ENCODE measurements around the gene PPAT. TPM values are rescaled to one million over a fixed set of nuclear protein-coding genes. Genes with fewer than 3 reads are reported as not detected.

The PPAT gene
- total RNA-seq, 2 donors from 2014 or later: 31.2 to 52.9 TPM

- Mint-ChIP-seq H3K27me3 (no peaks in the 10 kb centered on the region), H3K4me1 (ENCODE audit: low read depth in 2 of 2) (peaks cover 7 to 8% of the 10 kb centered on the region in 2 donors), H3K27ac (no peak overlapping the region), H3K4me3 (no peak overlapping the region), H3K36me3 (no peaks in the 10 kb centered on the region), H3K9me3 (no peaks in the 10 kb centered on the region)
- ATAC-seq: no peak
- no peak for DNase-seq (ENCODE audit: low spot score)
Observed at GRCh38 chr4:56424697-56425514, 10.5 kb downstream of the PPAT start.

GRCh38 chr4:56424176-56424575 is 11.2 kb downstream of the PPAT start:
- H3K27ac Mint-ChIP-seq: no peak overlapping the region
- DNase-seq (ENCODE audit: low spot score): no peak
- H3K4me1 Mint-ChIP-seq (ENCODE audit: low read depth in 2 of 2): peaks cover 7 to 8% of the 10 kb centered on the region in 2 donors
- no peaks in the 10 kb centered on the region for H3K27me3 Mint-ChIP-seq
- no peak for ATAC-seq
- no peaks in the 10 kb centered on the region for H3K9me3 Mint-ChIP-seq
- no peak overlapping the region for H3K4me3 Mint-ChIP-seq
- no peaks in the 10 kb centered on the region for H3K36me3 Mint-ChIP-seq

GRCh38 chr4:56417396-56417795 is 18.0 kb downstream of the PPAT start:
- H3K9me3 Mint-ChIP-seq: no peaks in the 10 kb centered on the region
- H3K27ac Mint-ChIP-seq: no peak overlapping the region
- no peak overlapping the region for H3K4me3 Mint-ChIP-seq
- H3K27me3 Mint-ChIP-seq: no peaks in the 10 kb centered on the region
- H3K4me1 Mint-ChIP-seq (ENCODE audit: low read depth in 2 of 2): peaks cover 0 to 2% of the 10 kb centered on the region in 2 donors
- no peaks in the 10 kb centered on the region for H3K36me3 Mint-ChIP-seq
- ATAC-seq (no peak), DNase-seq (ENCODE audit: low spot score) (no peak)

GRCh38 chr4:56416349-56416748 is 19.1 kb downstream of the PPAT start:
- Mint-ChIP-seq H3K27me3 (no peaks in the 10 kb centered on the region), H3K9me3 (no peaks in the 10 kb centered on the region), H3K4me3 (no peak overlapping the region), H3K36me3 (no peaks in the 10 kb centered on the region), H3K27ac (no peak overlapping the region), H3K4me1 (ENCODE audit: low read depth in 2 of 2) (peaks cover 0 to 6% of the 10 kb centered on the region in 2 donors)
- no peak for DNase-seq (ENCODE audit: low spot score)
- ATAC-seq: no peak

- no peak for DNase-seq (ENCODE audit: low spot score)
- H3K4me1 Mint-ChIP-seq (ENCODE audit: low read depth in 2 of 2): peaks cover 4 to 6% of the 10 kb centered on the region in 2 donors
- ATAC-seq: no peak
- no peak overlapping the region for H3K27ac Mint-ChIP-seq
- no peaks in the 10 kb centered on the region for H3K36me3 Mint-ChIP-seq
- no peaks in the 10 kb centered on the region for H3K9me3 Mint-ChIP-seq
- no peaks in the 10 kb centered on the region for H3K27me3 Mint-ChIP-seq
- no peak overlapping the region for H3K4me3 Mint-ChIP-seq
Observed at GRCh38 chr4:56414135-56414670, 21.2 kb downstream of the PPAT start.

- no peaks in the 10 kb centered on the region for H3K9me3 Mint-ChIP-seq
- H3K4me3 Mint-ChIP-seq: no peak overlapping the region
- H3K27ac Mint-ChIP-seq: no peak overlapping the region
- no peak for DNase-seq (ENCODE audit: low spot score)
- no peaks in the 10 kb centered on the region for H3K27me3 Mint-ChIP-seq
- no peak for ATAC-seq
- no peaks in the 10 kb centered on the region for H3K36me3 Mint-ChIP-seq
- H3K4me1 Mint-ChIP-seq (ENCODE audit: low read depth in 2 of 2): peaks cover 4 to 8% of the 10 kb centered on the region in 2 donors
Observed at GRCh38 chr4:56410247-56411062, 25.0 kb downstream of the PPAT start.

- peaks cover 4 to 8% of the 10 kb centered on the region in 2 donors for H3K4me1 Mint-ChIP-seq (ENCODE audit: low read depth in 2 of 2)
- H3K27me3 Mint-ChIP-seq: no peaks in the 10 kb centered on the region
- no peaks in the 10 kb centered on the region for H3K36me3 Mint-ChIP-seq
- no peaks in the 10 kb centered on the region for H3K9me3 Mint-ChIP-seq
- no peak overlapping the region for H3K27ac Mint-ChIP-seq
- no peak overlapping the region for H3K4me3 Mint-ChIP-seq
- ATAC-seq: no peak
- DNase-seq (ENCODE audit: low spot score): no peak
Observed at GRCh38 chr4:56409511-56410090, 25.8 kb downstream of the PPAT start.

- no peak overlapping the region for H3K27ac Mint-ChIP-seq
- H3K9me3 Mint-ChIP-seq: no peaks in the 10 kb centered on the region
- ATAC-seq (no peak), DNase-seq (ENCODE audit: low spot score) (no peak)
- H3K4me1 Mint-ChIP-seq (ENCODE audit: low read depth in 2 of 2): peaks cover 4 to 8% of the 10 kb centered on the region in 2 donors
- no peaks in the 10 kb centered on the region for H3K36me3 Mint-ChIP-seq
- no peak overlapping the region for H3K4me3 Mint-ChIP-seq
- H3K27me3 Mint-ChIP-seq: no peaks in the 10 kb centered on the region
Observed at GRCh38 chr4:56408978-56409377, 26.4 kb downstream of the PPAT start.

GRCh38 chr4:56406151-56406550 is 29.3 kb downstream of the PPAT start:
- no peaks in the 10 kb centered on the region for H3K27me3 Mint-ChIP-seq
- no peak overlapping the region for H3K27ac Mint-ChIP-seq
- H3K4me3 Mint-ChIP-seq: no peak overlapping the region
- H3K9me3 Mint-ChIP-seq: no peaks in the 10 kb centered on the region
- peaks cover 3 to 4% of the 10 kb centered on the region in 2 donors for H3K4me1 Mint-ChIP-seq (ENCODE audit: low read depth in 2 of 2)
- H3K36me3 Mint-ChIP-seq: no peaks in the 10 kb centered on the region
- ATAC-seq (no peak), DNase-seq (ENCODE audit: low spot score) (no peak)

- no peaks in the 10 kb centered on the region for H3K9me3 Mint-ChIP-seq
- H3K27me3 Mint-ChIP-seq: no peaks in the 10 kb centered on the region
- H3K27ac Mint-ChIP-seq: no peak overlapping the region
- peaks cover 0 to 3% of the 10 kb centered on the region in 2 donors for H3K4me1 Mint-ChIP-seq (ENCODE audit: low read depth in 2 of 2)
- no peak for ATAC-seq
- H3K4me3 Mint-ChIP-seq: no peak overlapping the region
- no peak for DNase-seq (ENCODE audit: low spot score)
- peaks cover 3% of the 10 kb centered on the region for H3K36me3 Mint-ChIP-seq
Observed at GRCh38 chr4:56405016-56405415, 30.4 kb downstream of the PPAT start.

- H3K27me3 Mint-ChIP-seq: no peaks in the 10 kb centered on the region
- no peak overlapping the region for H3K27ac Mint-ChIP-seq
- no peaks in the 10 kb centered on the region for H3K9me3 Mint-ChIP-seq
- DNase-seq (ENCODE audit: low spot score): no peak
- ATAC-seq: no peak
- H3K4me1 Mint-ChIP-seq (ENCODE audit: low read depth in 2 of 2): no peaks in the 10 kb centered on the region
- peaks cover 5% of the 10 kb centered on the region for H3K36me3 Mint-ChIP-seq
- no peak overlapping the region for H3K4me3 Mint-ChIP-seq
Observed at GRCh38 chr4:56400560-56400959, 34.9 kb downstream of the PPAT start.

- DNase-seq (ENCODE audit: low spot score) (no peak), ATAC-seq (no peak)
- H3K4me1 Mint-ChIP-seq (ENCODE audit: low read depth in 2 of 2): peaks cover 22 to 26% of the 10 kb centered on the region in 2 donors
- H3K36me3 Mint-ChIP-seq: no peaks in the 10 kb centered on the region
- no peaks in the 10 kb centered on the region for H3K9me3 Mint-ChIP-seq
- no peaks in the 10 kb centered on the region for H3K27me3 Mint-ChIP-seq
- H3K27ac Mint-ChIP-seq: no peak overlapping the region
- no peak overlapping the region for H3K4me3 Mint-ChIP-seq
Observed at GRCh38 chr4:56391270-56391669, 44.1 kb downstream of the PPAT start.

- Mint-ChIP-seq H3K9me3 (no peaks in the 10 kb centered on the region), H3K4me3 (peak overlapping the region; percentile 98), H3K4me1 (ENCODE audit: low read depth in 2 of 2) (peaks cover 22 to 26% of the 10 kb centered on the region in 2 donors), H3K27ac (peak overlapping the region; percentile 98 to 99), H3K27me3 (no peaks in the 10 kb centered on the region), H3K36me3 (no peaks in the 10 kb centered on the region)
- DNase-seq (ENCODE audit: low spot score) (no peak), ATAC-seq (no peak)
Observed at GRCh38 chr4:56389558-56389957, 45.9 kb downstream of the PPAT start.

- DNase-seq (ENCODE audit: low spot score) (no peak), ATAC-seq (no peak)
- Mint-ChIP-seq H3K36me3 (no peaks in the 10 kb centered on the region), H3K9me3 (no peaks in the 10 kb centered on the region), H3K27ac (peak overlapping the region; percentile 98 to 99), H3K27me3 (no peaks in the 10 kb centered on the region), H3K4me1 (ENCODE audit: low read depth in 2 of 2) (peaks cover 22 to 29% of the 10 kb centered on the region in 2 donors), H3K4me3 (peak overlapping the region; percentile 98)
Observed at GRCh38 chr4:56388306-56388705, 47.1 kb downstream of the PPAT start.

Data from natural killer cell treated with Interleukin-12 subunit alpha and Interleukin-12 subunit beta and Interleukin-15 and Interleukin-18, amount 100 ng/mL, for 72 hours (primary cell).